Ectodermal cell (in vitro differentiated cells): Measurements from ENCODE around the gene ATG16L2.

Source experiments
- H3K27ac ChIP-seq: 2 replicates; pipeline ENCODE4 v1.7.0; 2013; ENCODE audit warnings: mild to moderate bottlenecking, low read depth, low read length; ENCODE audit not compliant: insufficient read depth, poor library complexity, severe bottlenecking
- H3K27me3 ChIP-seq: 2 replicates; pipeline ENCODE4 v1.7.0; 2013; ENCODE audit warnings: mild to moderate bottlenecking, low read length; ENCODE audit not compliant: insufficient read depth, control insufficient read depth, poor library complexity, severe bottlenecking
- H3K36me3 ChIP-seq: one replicate; pipeline ENCODE4 v1.7.0; 2013; ENCODE audit warnings: low read length; ENCODE audit not compliant: control insufficient read depth, insufficient read depth
- H3K4me1 ChIP-seq: one replicate; pipeline ENCODE4 v1.7.0; 2013; ENCODE audit warnings: low read length; ENCODE audit not compliant: control insufficient read depth, insufficient read depth
- H3K4me3 ChIP-seq: 2 replicates; pipeline ENCODE4 v1.7.0; 2013; ENCODE audit warnings: low read depth, low read length, control low read depth; ENCODE audit not compliant: insufficient read depth
- H3K9me3 ChIP-seq: 2 replicates; pipeline ENCODE4 v1.7.0; 2013; ENCODE audit warnings: mild to moderate bottlenecking, low read length, moderate library complexity; ENCODE audit not compliant: control insufficient read depth
- WGBS, 2 experiments: methylation state at CpG; one replicate each; pipeline ENCODE4 v1.1.7; 2013; ENCODE audit warnings: missing lambda C conversion rate in 2 of 2; 5-methylcytosine and 5-hydroxymethylcytosine counted together

The ATG16L2 gene

DNA sequence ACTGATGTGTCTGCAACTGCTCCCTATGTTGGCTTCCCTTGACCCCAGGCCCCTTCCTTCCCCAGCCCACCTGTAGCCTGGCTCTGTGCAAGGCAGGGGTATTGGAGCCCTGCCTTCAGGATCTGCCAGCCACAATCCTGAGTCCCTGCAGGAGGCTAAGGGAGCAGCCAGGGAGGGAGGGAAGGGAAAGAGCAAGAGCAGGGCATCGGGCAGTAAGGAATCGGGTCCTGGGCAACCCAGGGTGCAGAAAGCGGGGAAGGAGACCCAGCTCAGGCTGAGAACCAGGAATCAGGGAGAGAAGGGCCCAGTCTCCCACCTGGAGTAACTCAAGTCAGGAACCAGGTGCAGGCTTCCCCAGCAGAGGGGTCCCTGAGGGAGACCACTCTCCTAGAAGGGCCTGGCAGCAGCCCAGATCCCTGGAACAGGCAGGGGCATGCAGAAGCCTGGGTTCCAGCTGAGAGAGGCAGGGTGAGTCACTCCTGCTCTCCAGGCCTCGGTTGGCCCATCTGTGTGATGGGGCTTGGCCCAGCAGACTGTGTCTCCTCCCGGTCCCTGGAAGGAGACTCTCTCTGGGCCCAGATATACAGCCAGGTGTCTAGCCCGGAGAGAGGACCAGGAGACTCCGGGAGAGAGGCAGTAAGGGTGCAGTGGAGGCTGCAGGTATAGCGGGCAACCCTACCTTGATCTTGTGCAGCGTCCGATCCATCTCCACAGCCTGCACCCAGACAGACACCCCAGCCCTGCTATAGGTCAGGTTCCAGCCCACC, 33.7 kb upstream of the ATG16L2 start:
- H3K4me1 ChIP-seq, result peaks cover 13% of the 10 kb centered on the region
- no peaks in the 10 kb centered on the region for H3K9me3 ChIP-seq
- WGBS, 2 experiments, result 82 to 83% methylated on average over 10 of the region's 10 CpGs
- H3K27me3 ChIP-seq, result peaks cover 18% of the 10 kb centered on the region
- no peaks in the 10 kb centered on the region for H3K36me3 ChIP-seq
- peak overlapping the region; percentile 49 for H3K4me3 ChIP-seq
- H3K27ac ChIP-seq, result no peak overlapping the region

GRCh38 chr11:72781063-72781312, 33.2 kb upstream of the ATG16L2 start:
- Histone ChIP-seq H3K9me3 (no peaks in the 10 kb centered on the region), H3K36me3 (no peaks in the 10 kb centered on the region), H3K27me3 (peaks cover 18% of the 10 kb centered on the region), H3K27ac (no peak overlapping the region), H3K4me3 (peak overlapping the region; percentile 49), H3K4me1 (peaks cover 13% of the 10 kb centered on the region)
- 20 to 21% methylated on average over 17 of the region's 17 CpGs for WGBS, 2 experiments

DNA sequence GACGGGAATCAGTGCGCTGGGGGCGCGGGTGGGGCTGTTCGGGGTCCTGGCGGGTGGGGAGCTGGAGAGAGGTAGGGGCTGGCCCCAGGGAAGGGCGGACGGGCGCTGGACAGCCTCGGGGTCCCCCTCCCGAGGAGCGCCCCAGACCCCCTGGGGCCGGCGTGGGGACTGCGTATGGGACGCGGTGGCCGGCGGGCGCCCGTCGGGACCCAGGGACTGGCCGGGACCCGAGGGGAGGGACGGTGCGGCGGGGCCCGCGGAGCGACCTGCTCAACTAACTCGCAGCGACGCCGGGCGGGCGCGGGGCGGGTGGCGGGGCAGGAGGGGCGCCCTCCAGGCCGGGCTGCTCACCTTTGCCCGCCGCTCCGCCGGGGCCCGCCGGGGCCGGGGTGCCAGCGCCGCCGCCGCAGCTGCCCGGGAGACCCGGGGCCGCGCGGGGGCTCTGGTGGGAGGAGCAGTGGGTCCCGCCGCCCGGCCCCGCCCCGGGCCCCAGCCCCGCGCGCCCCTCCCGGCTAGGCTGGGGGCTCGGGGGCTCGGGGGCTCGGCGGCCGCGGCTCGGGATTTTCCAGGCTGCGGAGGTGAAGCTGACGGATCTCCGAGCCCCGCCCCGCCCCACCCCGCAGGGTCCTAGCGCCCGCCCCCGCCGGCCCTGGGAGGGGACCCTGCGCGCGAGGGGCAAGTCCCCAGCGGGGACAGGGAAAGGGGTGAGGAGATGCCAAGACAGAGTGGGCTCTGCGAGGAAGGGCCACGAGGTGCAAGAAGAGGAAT, 32.7 kb upstream of the ATG16L2 start:
- Histone ChIP-seq H3K4me1 (peaks cover 13% of the 10 kb centered on the region), H3K9me3 (no peaks in the 10 kb centered on the region), H3K27ac (no peak overlapping the region), H3K4me3 (peak overlapping the region; percentile 49), H3K27me3 (peaks cover 18% of the 10 kb centered on the region), H3K36me3 (no peaks in the 10 kb centered on the region)
- 1% methylated on average over 89 of the region's 89 CpGs for WGBS, 2 experiments

DNA sequence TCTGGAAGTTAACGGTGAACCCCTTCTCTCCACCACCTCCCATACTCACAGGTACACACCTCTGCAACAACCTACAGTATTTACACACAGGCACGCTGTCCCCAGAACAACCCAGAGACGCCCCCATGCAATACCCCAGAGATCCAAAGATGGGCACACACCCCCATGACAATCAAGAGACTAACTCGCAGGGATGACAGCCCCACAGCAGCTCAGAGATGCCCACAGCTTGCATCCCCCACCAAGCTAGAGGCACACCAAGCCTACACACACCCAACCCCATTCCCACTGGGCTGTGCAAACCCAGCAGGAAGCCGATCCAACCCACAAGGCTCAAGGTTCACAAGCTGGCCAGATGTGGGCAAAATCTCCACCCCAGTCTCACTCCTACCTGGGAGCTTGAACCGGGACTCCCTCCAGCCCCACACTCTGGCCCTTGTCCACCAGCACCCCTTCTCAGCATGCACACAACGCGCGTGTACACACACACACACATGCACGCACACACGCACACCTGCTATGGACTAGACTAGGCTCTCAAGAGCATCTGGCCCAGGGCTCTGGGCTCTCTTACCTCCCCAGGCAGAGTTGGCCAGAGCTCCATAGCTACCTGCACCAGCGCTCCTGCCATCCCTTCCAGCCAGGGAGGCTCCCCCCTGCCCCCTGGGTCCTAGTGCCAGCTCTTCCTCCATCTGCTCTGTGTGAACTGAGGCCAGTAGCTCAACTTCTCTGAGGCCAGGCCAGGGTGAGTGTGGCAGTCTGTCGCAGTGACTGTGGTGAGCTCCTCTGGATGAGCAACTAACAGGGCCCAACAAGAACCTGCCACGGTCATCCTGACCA, 31.9 kb upstream of the ATG16L2 start:
- H3K27me3 ChIP-seq, result peaks cover 18% of the 10 kb centered on the region
- no peaks in the 10 kb centered on the region for H3K9me3 ChIP-seq
- peak overlapping the region; percentile 49 for H3K4me3 ChIP-seq
- H3K4me1 ChIP-seq, result peaks cover 18% of the 10 kb centered on the region
- no peak overlapping the region for H3K27ac ChIP-seq
- 21 to 26% methylated on average over 14 of the region's 14 CpGs for WGBS, 2 experiments
- H3K36me3 ChIP-seq, result no peaks in the 10 kb centered on the region

- no peak overlapping the region for H3K4me3 ChIP-seq
- no peaks in the 10 kb centered on the region for H3K36me3 ChIP-seq
- H3K9me3 ChIP-seq, result no peaks in the 10 kb centered on the region
- peaks cover 21% of the 10 kb centered on the region for H3K4me1 ChIP-seq
- no peak overlapping the region for H3K27ac ChIP-seq
- 83 to 85% methylated on average over 2 of the region's 2 CpGs for WGBS, 2 experiments
- peaks cover 18% of the 10 kb centered on the region for H3K27me3 ChIP-seq
These were observed 30.9 kb upstream of the ATG16L2 start for GRCh38 chr11:72783144-72783905.

- WGBS, 2 experiments, result 89 to 91% methylated on average over 10 of the region's 10 CpGs
- H3K9me3 ChIP-seq, result no peaks in the 10 kb centered on the region
- H3K27ac ChIP-seq, result no peak overlapping the region
- H3K36me3 ChIP-seq, result no peaks in the 10 kb centered on the region
- H3K27me3 ChIP-seq, result peaks cover 18% of the 10 kb centered on the region
- peaks cover 21% of the 10 kb centered on the region for H3K4me1 ChIP-seq
- no peak overlapping the region for H3K4me3 ChIP-seq
These were observed 29.5 kb upstream of the ATG16L2 start for GRCh38 chr11:72784662-72785061.

DNA sequence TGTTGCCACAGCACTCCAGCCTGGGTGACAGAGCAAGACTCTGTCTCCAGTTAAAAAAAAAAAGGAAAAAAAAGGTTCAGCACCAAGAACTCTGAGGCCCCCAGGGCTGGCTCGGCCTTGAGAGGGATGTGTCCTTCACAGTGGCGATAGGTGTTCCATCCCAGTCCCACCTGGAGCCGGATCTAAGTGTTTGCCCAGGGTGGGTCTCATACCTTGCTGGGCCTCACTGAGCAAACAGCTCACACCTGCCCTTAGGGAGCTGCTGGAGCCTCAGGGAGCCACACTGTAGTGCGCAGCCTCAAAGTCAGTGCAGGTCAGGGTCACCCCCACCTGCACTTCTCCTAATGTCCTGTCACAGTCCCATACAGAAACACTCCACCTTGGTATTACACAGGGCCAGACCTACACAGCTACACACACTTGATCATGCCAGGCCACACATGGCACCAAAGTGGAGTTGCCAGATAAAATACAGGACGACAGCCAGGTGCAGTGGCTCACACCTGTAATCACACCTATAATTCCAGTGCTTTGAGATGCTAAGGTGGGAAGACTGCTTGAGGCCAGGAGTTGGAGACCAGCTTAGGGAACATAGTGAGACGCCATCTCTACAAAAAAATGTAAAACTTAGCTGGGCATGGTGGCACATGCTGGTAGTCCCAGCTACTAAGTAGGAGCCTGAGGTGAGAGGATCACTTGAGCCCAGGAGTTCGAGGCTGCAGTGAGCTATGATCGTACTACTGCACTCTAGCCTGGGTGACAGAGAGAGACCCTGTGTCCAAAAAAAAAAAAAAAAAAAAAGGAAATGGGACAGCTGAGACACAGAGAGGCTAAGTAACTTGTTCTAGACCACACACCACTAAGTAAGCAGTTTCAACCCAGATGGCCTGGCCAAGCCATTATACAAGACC, 27.7 kb upstream of the ATG16L2 start:
- Histone ChIP-seq H3K4me1 (peaks cover 21% of the 10 kb centered on the region), H3K27ac (no peak overlapping the region), H3K36me3 (no peaks in the 10 kb centered on the region), H3K4me3 (no peak overlapping the region), H3K27me3 (peaks cover 4% of the 10 kb centered on the region), H3K9me3 (no peaks in the 10 kb centered on the region)
- 93 to 94% methylated on average over 8 of the region's 8 CpGs for WGBS, 2 experiments

DNA sequence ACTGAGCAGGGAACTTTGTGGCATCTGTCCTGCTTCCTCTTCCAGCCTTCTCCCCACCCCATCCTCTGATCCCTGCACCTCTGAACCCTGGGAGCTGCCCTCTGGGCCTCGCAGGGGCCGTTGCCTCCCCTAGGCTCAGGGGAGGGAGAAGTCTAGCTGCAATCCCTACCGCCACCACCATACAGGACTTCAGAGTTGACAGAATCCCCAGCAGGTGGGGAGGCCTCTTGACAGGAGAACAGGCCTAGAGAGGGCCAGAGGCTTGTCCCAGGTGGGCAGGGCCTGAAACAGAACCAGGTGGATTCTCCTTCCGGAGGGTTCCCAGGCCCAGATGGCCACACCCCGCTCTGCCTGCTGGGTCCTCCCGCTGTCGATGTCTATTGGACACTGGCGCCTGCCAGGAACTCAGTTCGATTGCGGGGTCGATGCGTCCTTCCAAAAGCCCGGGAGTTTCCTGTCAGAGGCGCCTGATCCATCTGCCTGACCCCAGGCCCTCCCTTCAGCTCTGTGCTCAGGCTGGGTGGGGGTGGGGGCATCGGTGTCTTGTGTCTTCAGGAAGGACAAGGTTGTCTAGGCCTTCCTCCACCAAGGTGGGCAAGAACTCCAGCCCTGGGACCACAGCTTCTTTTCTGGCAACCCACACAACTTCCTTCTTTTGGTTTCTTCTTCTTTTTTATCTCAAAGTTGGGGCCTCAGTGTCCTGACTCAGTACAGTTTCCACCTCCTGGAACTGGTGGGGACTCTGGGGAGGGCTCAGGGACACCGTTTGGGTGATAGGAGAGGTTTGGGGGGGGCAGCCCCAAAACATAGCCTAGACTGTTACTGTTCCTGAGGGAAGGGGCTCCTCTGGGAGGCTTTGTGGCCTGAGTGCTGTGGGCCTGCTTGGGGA, 26.8 kb upstream of the ATG16L2 start:
- Histone ChIP-seq H3K4me3 (no peak overlapping the region), H3K4me1 (peaks cover 14% of the 10 kb centered on the region), H3K27ac (no peak overlapping the region), H3K27me3 (no peaks in the 10 kb centered on the region), H3K36me3 (no peaks in the 10 kb centered on the region), H3K9me3 (no peaks in the 10 kb centered on the region)
- WGBS, 2 experiments, result 63 to 68% methylated on average over 16 of the region's 16 CpGs
